ENCODE data around the gene MAPK8IP2.
A peak's percentile ranks its signal among the peaks of the same experiment; 100 is the strongest.

The MAPK8IP2 gene

GRCh38 chr22:50579752-50580151, 20.8 kb upstream of the MAPK8IP2 start:
- no peaks in the 10 kb centered on the region for H3K9me3 ChIP-seq
- peaks cover 12% of the 10 kb centered on the region for H3K4me1 ChIP-seq
- no peaks in the 10 kb centered on the region for H3K27me3 ChIP-seq (ENCODE audit: low read depth)
- H3K36me3 ChIP-seq (replicated peaks) = peaks cover 47% of the 10 kb centered on the region
- in situ Hi-C loops (cut with MboI; ENCODE audit: low sequenced_read_pairs) = no loop called here
- no peak for DNase-seq (ENCODE audit: low spot score in 2 of 2)
- H3K4me3 ChIP-seq = no peak overlapping the region

- H3K27me3 ChIP-seq (ENCODE audit: low read depth) = no peaks in the 10 kb centered on the region
- DNase-seq (ENCODE audit: low spot score in 2 of 2) = no peak
- H3K36me3 ChIP-seq (replicated peaks) = peaks cover 37% of the 10 kb centered on the region
- peaks cover 12% of the 10 kb centered on the region for H3K4me1 ChIP-seq
- peak overlapping the region; percentile 91 for H3K4me3 ChIP-seq
- in situ Hi-C loops (cut with MboI; ENCODE audit: low sequenced_read_pairs) = no loop called here
- H3K9me3 ChIP-seq = no peaks in the 10 kb centered on the region
Measured at GRCh38 chr22:50581031-50581949, 19.3 kb upstream of the MAPK8IP2 start.

- Histone ChIP-seq H3K36me3 (replicated peaks) (peaks cover 32% of the 10 kb centered on the region), H3K4me3 (peak overlapping the region; percentile 91), H3K27me3 (ENCODE audit: low read depth) (no peaks in the 10 kb centered on the region), H3K4me1 (peaks cover 12% of the 10 kb centered on the region), H3K9me3 (no peaks in the 10 kb centered on the region)
- in situ Hi-C loops (cut with MboI; ENCODE audit: low sequenced_read_pairs) = no loop called here
- peak in 1 of 2 experiments; percentile 48 for DNase-seq (ENCODE audit: low spot score in 2 of 2)
Measured at GRCh38 chr22:50581950-50582492, 18.6 kb upstream of the MAPK8IP2 start.

GRCh38 chr22:50582493-50583293, 17.9 kb upstream of the MAPK8IP2 start, which contains the start of gene CHKB:
TSS of gene CHKB (minus strand) at chr22:50582849. CDS start at chr22:50582781, 68 bp downstream.
- DNase-seq (ENCODE audit: low spot score in 2 of 2) = peak; percentile 98 to 99
- peaks cover 12% of the 10 kb centered on the region for H3K4me1 ChIP-seq
- in situ Hi-C loops (cut with MboI; ENCODE audit: low sequenced_read_pairs) = no loop called here
- H3K4me3 ChIP-seq = peak within 1 kb of the TSS; percentile 91
- no peaks in the 10 kb centered on the region for H3K27me3 ChIP-seq (ENCODE audit: low read depth)
- H3K36me3 ChIP-seq (replicated peaks) = peaks cover 30% of the 10 kb centered on the region
- H3K9me3 ChIP-seq = no peaks in the 10 kb centered on the region

- in situ Hi-C loops (cut with MboI; ENCODE audit: low sequenced_read_pairs) = no loop called here
- Histone ChIP-seq H3K4me3 (peak overlapping the region; percentile 91), H3K4me1 (peaks cover 12% of the 10 kb centered on the region), H3K36me3 (replicated peaks) (peaks cover 29% of the 10 kb centered on the region), H3K27me3 (ENCODE audit: low read depth) (no peaks in the 10 kb centered on the region), H3K9me3 (no peaks in the 10 kb centered on the region)
- DNase-seq (ENCODE audit: low spot score in 2 of 2) = no peak
Measured at GRCh38 chr22:50583294-50583861, 17.2 kb upstream of the MAPK8IP2 start.

GRCh38 chr22:50584106-50585096, 16.2 kb upstream of the MAPK8IP2 start:
- Histone ChIP-seq H3K27me3 (ENCODE audit: low read depth) (no peaks in the 10 kb centered on the region), H3K4me1 (peaks cover 12% of the 10 kb centered on the region), H3K9me3 (no peaks in the 10 kb centered on the region), H3K36me3 (replicated peaks) (peaks cover 19% of the 10 kb centered on the region), H3K4me3 (peak overlapping the region; percentile 91; the same call in 1 of the 2 replicates)
- in situ Hi-C loops (cut with MboI; ENCODE audit: low sequenced_read_pairs) = no loop called here
- DNase-seq (ENCODE audit: low spot score in 2 of 2) = no peak

GRCh38 chr22:50585238-50585637, 15.4 kb upstream of the MAPK8IP2 start:
- H3K9me3 ChIP-seq = no peaks in the 10 kb centered on the region
- H3K4me1 ChIP-seq = peaks cover 12% of the 10 kb centered on the region
- DNase-seq (ENCODE audit: low spot score in 2 of 2) = no peak
- H3K36me3 ChIP-seq (replicated peaks) = peaks cover 10% of the 10 kb centered on the region
- H3K27me3 ChIP-seq (ENCODE audit: low read depth) = no peaks in the 10 kb centered on the region
- no peak overlapping the region for H3K4me3 ChIP-seq
- in situ Hi-C loops (cut with MboI; ENCODE audit: low sequenced_read_pairs) = no loop called here

- Histone ChIP-seq H3K36me3 (replicated peaks) (peaks cover 6% of the 10 kb centered on the region), H3K4me1 (peaks cover 12% of the 10 kb centered on the region), H3K9me3 (no peaks in the 10 kb centered on the region), H3K27me3 (ENCODE audit: low read depth) (no peaks in the 10 kb centered on the region), H3K4me3 (no peak overlapping the region)
- in situ Hi-C loops (cut with MboI; ENCODE audit: low sequenced_read_pairs) = no loop called here
- no peak for DNase-seq (ENCODE audit: low spot score in 2 of 2)
Measured at GRCh38 chr22:50585781-50586180, 14.8 kb upstream of the MAPK8IP2 start.

- H3K4me1 ChIP-seq = peaks cover 9% of the 10 kb centered on the region
- no peak overlapping the region for H3K4me3 ChIP-seq
- DNase-seq (ENCODE audit: low spot score in 2 of 2) = no peak
- H3K36me3 ChIP-seq (replicated peaks) = peaks cover under 1% of the 10 kb centered on the region; the same call in 1 of the 2 replicates
- no peaks in the 10 kb centered on the region for H3K27me3 ChIP-seq (ENCODE audit: low read depth)
- in situ Hi-C loops (cut with MboI; ENCODE audit: low sequenced_read_pairs) = no loop called here
- no peaks in the 10 kb centered on the region for H3K9me3 ChIP-seq
Measured at GRCh38 chr22:50586416-50586815, 14.2 kb upstream of the MAPK8IP2 start.

GRCh38 chr22:50587407-50587806, 13.2 kb upstream of the MAPK8IP2 start:
- DNase-seq (ENCODE audit: low spot score in 2 of 2) = no peak
- H3K36me3 ChIP-seq (replicated peaks) = no peaks in the 10 kb centered on the region
- no peak overlapping the region for H3K4me3 ChIP-seq
- no peaks in the 10 kb centered on the region for H3K9me3 ChIP-seq
- H3K27me3 ChIP-seq (ENCODE audit: low read depth) = no peaks in the 10 kb centered on the region
- H3K4me1 ChIP-seq = peaks cover 4% of the 10 kb centered on the region; the same call in 1 of the 2 replicates
- in situ Hi-C loops (cut with MboI; ENCODE audit: low sequenced_read_pairs) = no loop called here

- no peaks in the 10 kb centered on the region for H3K9me3 ChIP-seq
- in situ Hi-C loops (cut with MboI; ENCODE audit: low sequenced_read_pairs) = no loop called here
- no peaks in the 10 kb centered on the region for H3K36me3 ChIP-seq (replicated peaks)
- no peak overlapping the region for H3K4me3 ChIP-seq
- DNase-seq (ENCODE audit: low spot score in 2 of 2) = no peak
- H3K27me3 ChIP-seq (ENCODE audit: low read depth) = no peaks in the 10 kb centered on the region
- H3K4me1 ChIP-seq = peaks cover 5% of the 10 kb centered on the region; the same call in 1 of the 2 replicates
Measured at GRCh38 chr22:50595189-50595588, 5.4 kb upstream of the MAPK8IP2 start.

- no peaks in the 10 kb centered on the region for H3K9me3 ChIP-seq
- no peaks in the 10 kb centered on the region for H3K27me3 ChIP-seq (ENCODE audit: low read depth)
- no peaks in the 10 kb centered on the region for H3K36me3 ChIP-seq (replicated peaks)
- peaks cover 8% of the 10 kb centered on the region for H3K4me1 ChIP-seq
- no peak for DNase-seq (ENCODE audit: low spot score in 2 of 2)
- in situ Hi-C loops (cut with MboI; ENCODE audit: low sequenced_read_pairs) = no loop called here
- H3K4me3 ChIP-seq = no peak overlapping the region
Measured at GRCh38 chr22:50597097-50597496, 3.5 kb upstream of the MAPK8IP2 start.

All from HAP-1 (cell line).